GM23248 (cell line): Measurements from ENCODE around the gene ARMC10. TPM values are rescaled to one million over a fixed set of nuclear protein-coding genes. Genes with fewer than 3 reads are reported as not detected.

Experiments
- DNase-seq: peaks from one replicate; pipeline ENCODE4 v3.0.0-alpha.2; 2015
- H2AFZ ChIP-seq: fragments of 200-600 bp; sonication (generic); 2 replicates; pipeline ENCODE4 v1.6.1; 2016; ENCODE audit warnings: antibody characterized with exemption
- H3F3A ChIP-seq: fragments of 200-600 bp; sonication (generic); 2 replicates; pipeline ENCODE4 v1.6.1; 2016; ENCODE audit warnings: mild to moderate bottlenecking, antibody characterized with exemption, mixed run types; ENCODE audit not compliant: insufficient read depth
- H3K27ac ChIP-seq: fragments of 200-600 bp; sonication (generic); 2 replicates; pipeline ENCODE4 v1.5.1; 2016; ENCODE audit warnings: mild to moderate bottlenecking
- H3K27me3 ChIP-seq: fragments of 200-600 bp; sonication (generic); replicated peaks from 2 replicates; pipeline ENCODE4 v1.6.1; 2016; ENCODE audit warnings: mild to moderate bottlenecking; ENCODE audit not compliant: insufficient read depth
- H3K36me3 ChIP-seq: fragments of 200-600 bp; sonication (generic); 2 replicates; pipeline ENCODE4 v1.6.1; 2016; ENCODE audit warnings: low read depth, mild to moderate bottlenecking
- H3K4me1 ChIP-seq: fragments of 200-600 bp; sonication (generic); 2 replicates; pipeline ENCODE4 v1.6.1; 2016; ENCODE audit warnings: mild to moderate bottlenecking; ENCODE audit not compliant: insufficient read depth
- H3K4me2 ChIP-seq: fragments of 200-600 bp; sonication (generic); one replicate; pipeline ENCODE4 v1.6.1; 2016; ENCODE audit warnings: mild to moderate bottlenecking; ENCODE audit not compliant: unreplicated experiment
- H3K4me3 ChIP-seq: fragments of 200-600 bp; sonication (generic); 2 replicates; pipeline ENCODE4 v1.5.1; 2016; ENCODE audit warnings: mild to moderate bottlenecking
- H3K79me2 ChIP-seq: fragments of 200-600 bp; sonication (generic); 2 replicates; pipeline ENCODE4 v1.6.1; 2016; ENCODE audit warnings: mild to moderate bottlenecking; ENCODE audit not compliant: insufficient read depth
- H3K9ac ChIP-seq: fragments of 200-600 bp; sonication (generic); 2 replicates; pipeline ENCODE4 v1.6.1; 2016; ENCODE audit warnings: mild to moderate bottlenecking
- H3K9me2 ChIP-seq: fragments of 200-600 bp; sonication (generic); 2 replicates; pipeline ENCODE4 v1.6.1; 2016; ENCODE audit warnings: mixed run types, mild to moderate bottlenecking, moderate library complexity; ENCODE audit not compliant: insufficient read depth
- H3K9me3 ChIP-seq: fragments of 200-600 bp; sonication (generic); one replicate; pipeline ENCODE4 v1.6.1; 2017; ENCODE audit warnings: low read depth
- H4K20me1 ChIP-seq: fragments of 200-600 bp; sonication (generic); 2 replicates; pipeline ENCODE4 v1.6.0; 2016; ENCODE audit not compliant: insufficient read depth
- EZH2 ChIP-seq: fragments of 200-600 bp; sonication (generic); IDR thresholded peaks from 2 replicates; pipeline ENCODE4 v1.6.1; 2018; ENCODE audit warnings: antibody characterized with exemption, mild to moderate bottlenecking; ENCODE audit not compliant: insufficient read depth, poor library complexity, severe bottlenecking
- EZH2phosphoT487 ChIP-seq: fragments of 200-600 bp; sonication (generic); IDR thresholded peaks from 2 replicates; pipeline ENCODE4 v1.6.1; 2018; ENCODE audit warnings: antibody characterized with exemption, moderate library complexity, mild to moderate bottlenecking, low read depth; ENCODE audit not compliant: insufficient read depth
- WGBS, 2 experiments: methylation state at CpG; one replicate each; pipeline ENCODE4 v1.1.6; 2015 to 2017; ENCODE audit warnings: low lambda C conversion rate in 2 of 2, low coverage in 1 of 2; ENCODE audit errors: missing lambda C conversion rate in 2 of 2; 5-methylcytosine and 5-hydroxymethylcytosine counted together
- in situ Hi-C: fragments of 300-500 bp; cut with MboI; formaldehyde crosslinking; loops from 2 replicates; pipeline ENCODE4 v1.15.0; 2020
- polyA plus RNA-seq: library from polyadenylated mRNA; unstranded; fragments of >200 nt; fragmentation: Nextera tagmentation; extraction: Ambion mirVana; gene quantifications from 2 replicates; pipeline ENCODE4 v1.2.1, GENCODE V29; 2016
- total RNA-seq: library from RNA; depleted of rRNA; stranded (reverse); fragments of >200 nt; shearing (Covaris generic); gene quantifications from 2 replicates; pipeline ENCODE4 v1.2.3, GENCODE V29; 2014; rRNA removed

ARMC10 gene
- total and polyA plus RNA-seq, 2 experiments from 2014 or later, result 39.2 to 41.9 TPM

GRCh38 chr7:103148131-103148993 is 73.4 kb downstream of the ARMC10 start:
- 0 to 1% methylated on average over 13 of the region's 13 CpGs for WGBS, 2 experiments
- peaks cover 13% of the 10 kb centered on the region for H3K4me1 ChIP-seq
- H3K27ac ChIP-seq, result peak overlapping the region; percentile 85
- peak overlapping the region; percentile 91 for H2AFZ ChIP-seq
- TF ChIP-seq EZH2phosphoT487 (no peak), EZH2 (no peak)
- H3K36me3 ChIP-seq, result no peaks in the 10 kb centered on the region
- no peaks in the 10 kb centered on the region for H4K20me1 ChIP-seq
- peaks cover 44% of the 10 kb centered on the region for H3K79me2 ChIP-seq
- H3K4me3 ChIP-seq, result peak overlapping the region; percentile 80
- peak overlapping the region; percentile 87 for H3K9ac ChIP-seq
- H3K9me2 ChIP-seq, result no peaks in the 10 kb centered on the region
- H3K9me3 ChIP-seq, result no peaks in the 10 kb centered on the region
- in situ Hi-C loops, result no loop called here
- H3F3A ChIP-seq, result peaks cover 7% of the 10 kb centered on the region; the same call in 1 of the 2 replicates
- H3K27me3 ChIP-seq, result no peaks in the 10 kb centered on the region
- peak overlapping the region; percentile 98 for H3K4me2 ChIP-seq
- DNase-seq, result peak; percentile 42

Other genes starting within 250 kb of the ARMC10 start
- 1.5 TPM in 1 of 2 replicates, not detected in the other for gene LRRC17, start 162.1 kb upstream of the ARMC10 start, total RNA-seq
- gene LRRC17, start 162.1 kb upstream of the ARMC10 start, polyA plus RNA-seq, result 0.18 and 0.22 TPM in 2 replicates
- gene FBXL13, start 344 bp upstream of the ARMC10 start, total RNA-seq, result under 0.01 and 0.43 TPM in 2 replicates
- 0.24 and 0.37 TPM in 2 replicates for gene FBXL13, start 344 bp upstream of the ARMC10 start, polyA plus RNA-seq
- 4.4 and 21.1 TPM in 2 replicates for gene NAPEPLD, start 74.0 kb downstream of the ARMC10 start, total RNA-seq
- gene NAPEPLD, start 74.0 kb downstream of the ARMC10 start, polyA plus RNA-seq, result 9.9 and 10.8 TPM in 2 replicates
- gene PMPCB, start 222.3 kb downstream of the ARMC10 start, total RNA-seq, result 61.7 and 80.7 TPM in 2 replicates
- gene PMPCB, start 222.3 kb downstream of the ARMC10 start, polyA plus RNA-seq, result 48.7 and 56.9 TPM in 2 replicates